GM13977 (cell line): ENCODE results near the gene PPME1.

ENCODE experiments used
- DNase-seq: peaks from one replicate; pipeline ENCODE4 v3.0.0; 2012; ENCODE audit warnings: low spot score
- in situ Hi-C: fragments of 300-500 bp; cut with MboI; formaldehyde crosslinking; loops from one replicate; pipeline ENCODE4 v1.12.0; 2022; ENCODE audit warnings: low sequenced_read_pairs, low pct_unique_long_range_greater_than_20kb, mixed read lengths, inconsistent platforms; ENCODE audit not compliant: unreplicated experiment
- TF ChIP-seq, protein P1 (sequence below): IDR thresholded peaks from 2 replicates; pipeline ENCODE4 v1.5.1; 2012; ENCODE audit warnings: mild to moderate bottlenecking, control low read depth; ENCODE audit not compliant: insufficient read depth; ENCODE audit errors: extremely low read depth, missing control alignments

The PPME1 gene

DNA sequence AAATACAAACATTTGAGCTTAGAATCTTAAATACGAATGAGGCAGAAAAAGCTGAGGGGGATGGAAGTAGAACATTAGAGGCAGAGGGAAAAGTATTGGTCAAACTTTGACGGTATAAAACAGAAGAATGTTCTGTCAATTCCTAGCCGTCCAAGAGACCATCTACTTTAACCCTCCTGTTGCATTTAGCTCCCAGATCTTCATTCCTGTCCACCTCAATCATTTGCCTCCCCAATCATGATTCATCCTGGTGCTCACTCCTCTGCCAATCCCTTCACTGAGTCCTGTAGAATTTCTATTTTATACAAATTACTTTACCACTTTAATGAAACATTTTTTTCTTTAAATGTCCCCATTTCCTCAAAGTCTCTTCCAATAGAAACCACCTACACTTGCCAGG lies 28.5 kb upstream of the PPME1 start:
- no peak for DNase-seq
- in situ Hi-C loops = no loop called here
- TF ChIP-seq, protein P1, sequence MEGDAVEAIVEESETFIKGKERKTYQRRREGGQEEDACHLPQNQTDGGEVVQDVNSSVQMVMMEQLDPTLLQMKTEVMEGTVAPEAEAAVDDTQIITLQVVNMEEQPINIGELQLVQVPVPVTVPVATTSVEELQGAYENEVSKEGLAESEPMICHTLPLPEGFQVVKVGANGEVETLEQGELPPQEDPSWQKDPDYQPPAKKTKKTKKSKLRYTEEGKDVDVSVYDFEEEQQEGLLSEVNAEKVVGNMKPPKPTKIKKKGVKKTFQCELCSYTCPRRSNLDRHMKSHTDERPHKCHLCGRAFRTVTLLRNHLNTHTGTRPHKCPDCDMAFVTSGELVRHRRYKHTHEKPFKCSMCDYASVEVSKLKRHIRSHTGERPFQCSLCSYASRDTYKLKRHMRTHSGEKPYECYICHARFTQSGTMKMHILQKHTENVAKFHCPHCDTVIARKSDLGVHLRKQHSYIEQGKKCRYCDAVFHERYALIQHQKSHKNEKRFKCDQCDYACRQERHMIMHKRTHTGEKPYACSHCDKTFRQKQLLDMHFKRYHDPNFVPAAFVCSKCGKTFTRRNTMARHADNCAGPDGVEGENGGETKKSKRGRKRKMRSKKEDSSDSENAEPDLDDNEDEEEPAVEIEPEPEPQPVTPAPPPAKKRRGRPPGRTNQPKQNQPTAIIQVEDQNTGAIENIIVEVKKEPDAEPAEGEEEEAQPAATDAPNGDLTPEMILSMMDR = no peak

DNA sequence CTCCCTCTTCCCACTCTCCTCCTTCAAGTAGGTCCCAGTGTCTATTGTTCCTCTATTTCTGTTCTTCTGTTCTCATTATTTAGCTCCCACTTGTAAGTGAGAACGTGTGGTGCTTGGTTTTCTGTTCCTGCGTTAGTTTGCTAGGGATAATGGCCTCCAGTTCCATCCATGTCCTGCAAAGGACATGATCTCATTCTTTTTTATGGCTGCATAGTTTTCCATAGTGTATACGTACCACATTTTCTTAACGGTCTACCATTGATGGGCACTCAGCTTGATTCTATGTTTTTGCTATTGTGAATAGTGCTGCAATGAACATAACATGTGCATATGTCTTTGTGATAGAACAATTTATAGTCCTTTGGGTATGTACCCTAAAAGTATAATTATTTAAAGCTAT lies 26.5 kb upstream of the PPME1 start:
- TF ChIP-seq, protein P1 = no peak
- in situ Hi-C loops = no loop called here
- no peak for DNase-seq

DNA sequence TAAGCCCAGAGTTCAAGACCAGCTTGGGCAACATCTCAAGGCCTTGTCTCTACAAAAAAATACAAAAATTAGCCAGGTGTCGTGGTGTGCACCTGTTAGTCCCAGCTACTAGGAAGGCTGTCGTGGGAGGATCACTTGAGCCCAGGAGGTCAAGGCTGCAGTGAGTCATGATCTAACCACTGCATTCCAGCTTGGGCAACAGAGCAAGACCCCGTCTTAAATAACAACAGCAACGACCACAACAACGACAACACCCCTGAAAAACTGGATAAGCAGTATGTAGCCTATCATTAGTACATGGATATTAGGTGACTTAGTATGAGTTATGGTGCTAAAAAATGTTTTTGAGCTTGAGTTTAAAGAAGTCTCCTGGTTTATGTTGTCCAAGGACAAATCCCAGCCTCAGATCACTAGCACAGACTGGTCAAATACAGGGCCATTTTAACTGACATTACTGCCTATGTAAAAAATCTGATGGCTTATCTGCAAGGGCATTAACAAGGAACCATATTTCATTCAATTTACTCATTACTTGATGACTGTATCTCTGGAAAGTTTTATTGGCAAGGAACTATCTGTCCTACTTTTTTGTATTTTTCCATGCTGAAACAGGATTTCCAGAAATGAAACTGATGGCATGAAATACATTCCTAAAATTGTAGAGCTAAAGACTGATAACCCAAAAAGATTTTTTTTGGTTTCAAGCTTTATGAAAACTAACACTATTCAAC lies 23.7 kb upstream of the PPME1 start:
- no peak for DNase-seq
- TF ChIP-seq, protein P1 = no peak
- in situ Hi-C loops = no loop called here

DNA sequence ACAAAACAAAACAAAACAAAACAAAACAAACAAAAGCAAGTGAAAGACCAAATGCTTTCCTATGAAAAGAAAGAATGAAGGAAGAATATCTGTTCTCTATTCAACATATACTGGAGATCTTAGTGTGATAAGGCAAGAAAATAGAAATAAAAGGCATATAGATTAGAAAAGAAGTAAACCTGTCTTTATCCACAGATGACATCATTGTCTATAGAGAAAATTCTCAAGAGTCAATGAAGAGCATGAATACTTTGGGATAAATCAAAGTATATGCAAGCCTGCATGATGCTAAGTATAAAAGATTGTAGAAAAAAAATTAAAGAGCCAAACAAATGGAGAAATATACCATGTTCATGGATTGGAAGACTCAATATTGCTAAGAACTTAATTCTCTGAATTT lies 17.9 kb upstream of the PPME1 start:
- TF ChIP-seq, protein P1 = no peak
- no peak for DNase-seq
- in situ Hi-C loops = no loop called here

DNA sequence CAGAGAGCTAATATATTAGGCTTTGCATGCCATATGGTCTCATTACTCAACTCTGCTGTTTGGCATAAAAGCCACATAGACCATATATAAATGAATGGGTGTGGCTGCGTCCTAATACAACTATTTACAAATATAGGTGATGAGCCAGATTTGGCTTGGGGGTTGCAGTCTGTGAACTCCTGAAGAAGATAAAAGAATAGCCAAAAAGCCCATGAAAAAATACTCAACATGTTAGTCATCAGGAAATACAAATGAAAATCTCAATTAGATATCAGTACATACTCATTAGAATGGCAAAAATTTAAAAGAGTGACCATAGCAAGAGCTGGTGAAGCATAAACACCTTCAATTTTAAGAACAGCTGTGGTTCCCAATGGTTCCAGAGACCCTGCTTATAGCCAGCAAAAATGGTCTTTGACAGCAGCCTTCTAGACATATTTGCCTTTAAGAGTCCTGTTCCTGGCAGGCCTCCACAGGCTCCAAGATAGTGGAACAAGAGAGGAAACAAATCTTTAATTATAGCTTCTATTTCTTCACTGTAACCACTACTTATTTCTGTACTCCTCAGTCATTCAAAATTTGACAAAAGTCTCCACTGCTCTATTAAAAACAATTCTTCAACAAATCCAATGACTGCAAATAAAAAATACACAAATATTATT lies 16.3 kb upstream of the PPME1 start:
- in situ Hi-C loops = no loop called here
- no peak for DNase-seq
- TF ChIP-seq, protein P1 = no peak

DNA sequence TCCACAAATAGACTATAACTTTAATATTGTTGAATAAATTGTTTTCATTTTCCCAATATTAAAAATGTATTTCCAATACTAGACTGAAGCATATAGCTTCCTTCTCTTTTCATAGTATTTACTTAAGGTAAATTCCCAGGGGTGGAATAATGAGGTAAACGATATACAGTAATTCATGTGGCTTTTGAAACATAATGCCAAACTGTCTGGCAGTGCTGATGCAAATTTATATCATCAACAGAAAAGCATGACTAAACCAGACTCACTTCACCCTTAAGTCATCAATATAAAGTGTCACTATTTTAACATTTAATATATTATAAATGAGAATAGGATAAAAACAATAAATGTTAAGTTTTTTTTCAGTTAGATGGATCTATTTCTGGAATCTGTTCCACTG lies 13.9 kb upstream of the PPME1 start:
- in situ Hi-C loops = no loop called here
- no peak for DNase-seq
- TF ChIP-seq, protein P1 = no peak

DNA sequence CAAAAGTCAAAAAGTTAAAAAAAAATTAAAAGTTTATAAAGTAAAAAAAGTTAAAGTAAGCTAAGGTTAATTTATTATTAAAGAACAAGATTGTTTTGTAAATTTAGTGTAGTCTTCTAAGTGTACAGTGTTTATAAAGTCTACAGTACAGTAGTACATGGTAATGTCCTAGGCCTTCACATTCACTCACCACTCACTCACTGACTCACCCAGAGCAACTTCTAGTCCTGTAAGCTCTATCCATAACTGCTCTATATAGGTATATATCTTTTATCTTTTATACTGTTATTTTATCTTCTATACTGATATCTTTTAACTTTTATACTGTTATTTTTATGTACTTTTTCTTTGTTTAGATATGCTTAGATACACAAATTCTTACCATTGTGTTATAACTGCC lies 11.4 kb upstream of the PPME1 start:
- TF ChIP-seq, protein P1 = no peak
- in situ Hi-C loops = no loop called here

More for the DNA sequence above, 11.4 kb upstream of the PPME1 start:
- DNase-seq = no peak
